GM10847 (cell line): ENCODE data around the gene DUSP5.

Experiments
- POLR2A ChIP-seq: IDR thresholded peaks from 2 replicates; pipeline ENCODE4 v1.6.1; 2011; ENCODE audit not compliant: insufficient read length; ENCODE audit errors: extremely low read depth

The DUSP5 gene, protein sequence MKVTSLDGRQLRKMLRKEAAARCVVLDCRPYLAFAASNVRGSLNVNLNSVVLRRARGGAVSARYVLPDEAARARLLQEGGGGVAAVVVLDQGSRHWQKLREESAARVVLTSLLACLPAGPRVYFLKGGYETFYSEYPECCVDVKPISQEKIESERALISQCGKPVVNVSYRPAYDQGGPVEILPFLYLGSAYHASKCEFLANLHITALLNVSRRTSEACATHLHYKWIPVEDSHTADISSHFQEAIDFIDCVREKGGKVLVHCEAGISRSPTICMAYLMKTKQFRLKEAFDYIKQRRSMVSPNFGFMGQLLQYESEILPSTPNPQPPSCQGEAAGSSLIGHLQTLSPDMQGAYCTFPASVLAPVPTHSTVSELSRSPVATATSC

GRCh38 chr10:110497438-110498086 is at the start of gene DUSP5:
Gene DUSP5 (plus strand): TSS chr10:110497907. CDS start chr10:110498122, 215 bp downstream.
- TF ChIP-seq POLR2A = peak; percentile 99

GRCh38 chr10:110448682-110449418 is 48.9 kb upstream of the DUSP5 start:
- no peak for TF ChIP-seq POLR2A

DNA sequence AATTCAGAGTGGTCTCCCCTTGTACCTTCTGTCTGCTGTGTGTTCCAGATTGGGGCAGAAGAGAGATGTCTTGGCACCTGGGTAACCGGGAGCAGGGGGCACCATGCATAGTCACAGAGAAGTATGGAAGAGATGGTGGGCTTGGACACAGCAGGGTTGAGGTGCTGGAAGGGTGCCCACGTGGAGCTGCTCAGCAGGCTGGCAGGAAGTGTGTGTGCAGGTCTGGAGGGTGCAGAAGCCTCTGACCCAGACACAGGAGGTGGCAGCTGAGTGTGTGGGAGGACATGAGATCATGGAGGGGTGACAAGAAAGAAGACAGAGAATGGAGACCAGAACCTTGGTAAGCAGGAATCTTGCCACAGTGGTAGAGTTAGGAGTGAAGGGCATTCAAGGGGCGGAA is 42.3 kb upstream of the DUSP5 start:
- no peak for TF ChIP-seq POLR2A

GRCh38 chr10:110456046-110456445 is 41.7 kb upstream of the DUSP5 start:
- no peak for TF ChIP-seq POLR2A

- TF ChIP-seq POLR2A = no peak
These were observed 41.1 kb upstream of the DUSP5 start for GRCh38 chr10:110456523-110457091.

DNA sequence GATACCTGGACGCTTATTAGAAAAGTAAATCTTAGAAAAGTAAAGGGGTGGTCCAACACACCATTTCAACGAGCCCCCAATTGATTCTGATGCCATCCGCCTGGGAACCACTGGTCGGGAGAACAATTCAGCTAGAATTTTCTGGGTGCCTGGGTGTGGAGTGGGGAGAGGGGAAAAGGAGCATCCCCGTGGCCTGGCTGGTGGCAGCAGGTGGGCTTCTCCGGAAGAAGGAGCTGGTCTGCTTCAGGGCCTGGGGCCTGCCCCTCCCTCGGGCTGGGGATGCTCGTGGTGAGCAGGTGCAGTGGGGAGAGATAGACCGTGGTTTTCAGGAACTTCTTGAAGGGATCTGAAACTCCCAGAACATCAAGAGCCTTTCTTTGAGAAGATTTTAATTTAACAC is 39.9 kb upstream of the DUSP5 start:
- no peak for TF ChIP-seq POLR2A

GRCh38 chr10:110458266-110458920 is 39.3 kb upstream of the DUSP5 start:
- no peak for TF ChIP-seq POLR2A

GRCh38 chr10:110459600-110459999 is 38.1 kb upstream of the DUSP5 start:
- no peak for TF ChIP-seq POLR2A

DNA sequence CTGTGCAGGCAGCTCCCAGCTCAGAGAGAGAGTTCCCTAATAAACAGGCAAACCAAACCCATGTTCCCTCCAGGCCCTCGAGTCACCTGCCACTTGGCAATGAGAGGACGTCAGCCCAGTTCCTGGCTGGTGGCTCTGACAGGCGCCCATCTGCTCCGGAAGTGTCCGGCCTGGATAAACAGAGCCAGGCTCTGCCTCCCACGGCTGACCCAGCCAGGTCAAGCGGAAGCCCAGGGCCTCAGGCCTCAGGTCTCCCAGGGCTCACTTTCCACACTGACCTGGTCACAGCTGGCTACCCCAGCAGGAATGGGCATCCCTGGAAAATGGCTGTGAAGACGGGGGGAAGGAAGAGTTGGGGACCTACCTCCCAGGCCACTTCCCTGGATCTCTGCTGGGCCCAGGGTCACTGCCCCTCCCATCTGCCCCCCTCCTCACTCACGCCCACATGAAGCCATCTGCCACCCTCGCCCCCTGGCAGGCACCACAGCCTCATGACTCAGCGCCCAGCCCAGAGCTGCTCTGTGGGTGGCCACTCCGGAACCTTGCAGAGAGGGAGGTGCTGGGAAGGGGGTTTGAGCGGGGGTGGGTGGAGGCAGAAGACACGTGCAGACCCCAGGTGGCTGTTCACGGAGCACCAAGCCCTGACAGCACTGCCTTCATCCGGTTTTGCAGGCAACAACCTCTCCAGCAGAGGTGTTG is 37.4 kb upstream of the DUSP5 start:
- TF ChIP-seq POLR2A = no peak

DNA sequence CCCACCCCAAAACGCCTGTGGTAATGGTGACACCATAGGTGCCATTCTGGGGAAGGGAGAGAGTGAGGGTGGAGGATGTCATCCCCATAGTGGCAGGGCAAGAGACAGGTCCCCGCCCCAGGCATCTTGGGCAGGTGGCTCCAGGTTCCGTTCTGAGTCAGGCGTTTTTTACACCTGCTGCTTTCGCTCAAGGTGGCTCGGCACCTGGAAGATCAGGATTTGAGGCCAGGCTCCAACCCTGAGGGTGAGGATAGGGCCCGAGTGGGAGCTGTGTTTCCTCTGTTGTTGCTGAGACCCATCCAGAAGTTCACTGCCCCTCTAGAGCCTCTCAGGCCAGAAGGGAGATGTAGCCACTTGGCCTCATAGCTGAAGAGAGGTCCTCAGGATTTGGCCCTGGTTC is 36.6 kb upstream of the DUSP5 start:
- no peak for TF ChIP-seq POLR2A

DNA sequence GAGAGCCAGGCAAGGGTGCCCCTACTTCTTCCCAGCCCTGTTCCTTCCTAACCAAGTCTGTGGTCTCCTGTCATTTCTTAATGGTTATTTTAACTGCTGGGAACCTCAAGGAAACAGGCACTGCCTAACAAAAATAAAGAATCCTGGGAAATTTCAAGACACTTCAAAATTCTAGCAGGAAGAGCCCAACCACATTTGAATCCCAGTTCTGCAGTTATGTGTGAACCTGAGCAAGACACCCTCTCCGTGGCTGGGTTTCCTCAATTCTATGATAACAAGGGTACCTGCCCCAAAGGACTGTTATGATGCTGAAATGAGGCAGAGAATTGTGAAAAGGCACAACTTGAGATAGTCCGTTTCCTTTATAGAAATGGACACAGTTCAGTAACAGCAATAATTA is 36.2 kb upstream of the DUSP5 start:
- TF ChIP-seq POLR2A = no peak

- TF ChIP-seq POLR2A = no peak
These were observed 35.3 kb upstream of the DUSP5 start for GRCh38 chr10:110462166-110463095.

DNA sequence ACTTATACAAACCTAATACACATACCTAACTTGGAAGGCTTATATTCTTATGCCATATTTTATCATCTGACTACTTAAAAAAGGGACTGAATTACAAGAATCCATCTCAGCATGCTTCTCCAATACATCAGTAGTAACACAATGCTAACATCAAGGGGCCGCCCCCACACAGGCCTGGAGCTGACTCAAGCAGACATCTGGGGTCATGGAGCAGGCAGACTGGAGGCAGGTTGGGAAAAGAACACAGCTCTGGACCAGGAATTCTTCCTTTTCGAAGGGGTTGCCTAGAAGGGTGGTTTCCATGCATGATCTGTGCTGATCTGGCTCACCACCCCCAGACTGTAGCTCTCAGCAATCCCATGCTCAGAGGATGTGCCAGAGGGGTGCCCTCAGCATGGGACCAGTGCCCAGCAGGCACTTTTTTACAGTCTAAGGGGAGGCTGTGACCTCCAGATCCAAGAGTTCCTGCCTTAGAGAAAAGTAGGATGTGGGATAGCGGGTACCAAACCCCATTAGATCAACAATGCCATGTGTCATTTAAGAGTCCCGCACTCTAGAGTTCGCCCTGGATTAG is 26.1 kb upstream of the DUSP5 start:
- TF ChIP-seq POLR2A = no peak
